Measurements from ENCODE around the gene AP1S2.

Gene AP1S2

GRCh38 chrX:15812192-15812938 lies 42.2 kb downstream of the AP1S2 start:
- DNase-seq (ENCODE audit: low read depth in 1 of 2, low spot score in 1 of 2) = no peak

- DNase-seq (ENCODE audit: low read depth in 1 of 2, low spot score in 1 of 2) = no peak
Observed at GRCh38 chrX:15808254-15808653, 46.4 kb downstream of the AP1S2 start.

- DNase-seq (ENCODE audit: low read depth in 1 of 2, low spot score in 1 of 2) = no peak
Observed at GRCh38 chrX:15804563-15804962, 50.0 kb downstream of the AP1S2 start.

- no peak for DNase-seq (ENCODE audit: low read depth in 1 of 2, low spot score in 1 of 2)
Observed at GRCh38 chrX:15797707-15798106, 56.9 kb downstream of the AP1S2 start.

- no peak for DNase-seq (ENCODE audit: low read depth in 1 of 2, low spot score in 1 of 2)
Observed at GRCh38 chrX:15790769-15791290, 63.8 kb downstream of the AP1S2 start.

- peak; percentile 62 to 90 for DNase-seq (ENCODE audit: low read depth in 1 of 2, low spot score in 1 of 2)
Observed at GRCh38 chrX:15789979-15790768, 64.4 kb downstream of the AP1S2 start, which contains the start of gene ZRSR2. Gene ZRSR2, plus strand, starts transcription at chrX:15790484. Its CDS starts 12 bp downstream, at chrX:15790496.

GRCh38 chrX:15786915-15787314 lies 67.7 kb downstream of the AP1S2 start:
- no peak for DNase-seq (ENCODE audit: low read depth in 1 of 2, low spot score in 1 of 2)

GRCh38 chrX:15785176-15785750 lies 69.3 kb downstream of the AP1S2 start:
- no peak for DNase-seq (ENCODE audit: low read depth in 1 of 2, low spot score in 1 of 2)

GRCh38 chrX:15781961-15782699 lies 72.5 kb downstream of the AP1S2 start:
- no peak for DNase-seq (ENCODE audit: low read depth in 1 of 2, low spot score in 1 of 2)

Measured in activated T-helper 1 cell treated with anti-CD3 and anti-CD28 coated beads, Interleukin-2, amount 50 U/mL, for 16 hours (primary cell).